Adipocyte (in vitro differentiated cells): ENCODE measurements around the gene MRPL46.

Source experiments
- DNase-seq: peaks from one replicate; pipeline ENCODE4 v3.0.0-alpha.2; 2015; ENCODE audit warnings: low read depth
- H3K27me3 ChIP-seq: replicated peaks from 2 replicates; pipeline ENCODE4 v1.7.0; 2013; ENCODE audit warnings: mild to moderate bottlenecking, low read length, moderate library complexity; ENCODE audit not compliant: control insufficient read depth, insufficient read depth
- H3K36me3 ChIP-seq: 2 replicates; pipeline ENCODE4 v1.7.0; 2013; ENCODE audit warnings: low read length, mild to moderate bottlenecking, moderate library complexity; ENCODE audit not compliant: control insufficient read depth, insufficient read depth, severe bottlenecking
- H3K4me1 ChIP-seq: 2 replicates; pipeline ENCODE4 v1.7.0; 2013; ENCODE audit warnings: mild to moderate bottlenecking, low read length, moderate library complexity; ENCODE audit not compliant: control insufficient read depth, insufficient read depth
- H3K4me3 ChIP-seq: 2 replicates; pipeline ENCODE4 v1.7.0; 2013; ENCODE audit warnings: mild to moderate bottlenecking, low read length, moderate library complexity
- H3K9ac ChIP-seq: 2 replicates; pipeline ENCODE4 v1.7.0; 2013; ENCODE audit warnings: mild to moderate bottlenecking, low read length, moderate library complexity
- H3K9me3 ChIP-seq: 2 replicates; pipeline ENCODE4 v1.7.0; 2013; ENCODE audit warnings: mild to moderate bottlenecking, low read length, moderate library complexity; ENCODE audit not compliant: control insufficient read depth

MRPL46 gene

DNA sequence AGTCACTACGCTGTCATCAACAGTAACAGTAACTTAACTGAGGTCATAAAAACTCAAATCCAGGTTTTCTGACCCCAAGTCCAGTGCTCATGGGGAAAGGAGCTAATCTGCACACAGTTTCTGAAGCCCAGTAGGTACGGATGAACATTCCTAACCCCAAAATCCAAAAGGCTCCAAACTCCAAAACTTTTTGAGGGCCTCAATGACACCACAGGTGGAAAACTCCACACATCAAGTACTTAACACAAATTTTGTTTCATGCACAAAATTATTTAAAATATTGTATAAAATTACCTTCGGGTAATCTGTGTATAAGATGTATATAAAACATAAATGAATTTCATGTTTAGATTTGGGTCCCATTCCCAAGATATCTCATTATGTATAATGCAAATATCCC is 10.5 kb downstream of the MRPL46 start:
- Histone ChIP-seq H3K4me3 (no peak overlapping the region), H3K4me1 (peaks cover 32% of the 10 kb centered on the region), H3K27me3 (no peaks in the 10 kb centered on the region), H3K9me3 (no peaks in the 10 kb centered on the region), H3K36me3 (peaks cover 21% of the 10 kb centered on the region), H3K9ac (no peak overlapping the region)
- DNase-seq = no peak

DNA sequence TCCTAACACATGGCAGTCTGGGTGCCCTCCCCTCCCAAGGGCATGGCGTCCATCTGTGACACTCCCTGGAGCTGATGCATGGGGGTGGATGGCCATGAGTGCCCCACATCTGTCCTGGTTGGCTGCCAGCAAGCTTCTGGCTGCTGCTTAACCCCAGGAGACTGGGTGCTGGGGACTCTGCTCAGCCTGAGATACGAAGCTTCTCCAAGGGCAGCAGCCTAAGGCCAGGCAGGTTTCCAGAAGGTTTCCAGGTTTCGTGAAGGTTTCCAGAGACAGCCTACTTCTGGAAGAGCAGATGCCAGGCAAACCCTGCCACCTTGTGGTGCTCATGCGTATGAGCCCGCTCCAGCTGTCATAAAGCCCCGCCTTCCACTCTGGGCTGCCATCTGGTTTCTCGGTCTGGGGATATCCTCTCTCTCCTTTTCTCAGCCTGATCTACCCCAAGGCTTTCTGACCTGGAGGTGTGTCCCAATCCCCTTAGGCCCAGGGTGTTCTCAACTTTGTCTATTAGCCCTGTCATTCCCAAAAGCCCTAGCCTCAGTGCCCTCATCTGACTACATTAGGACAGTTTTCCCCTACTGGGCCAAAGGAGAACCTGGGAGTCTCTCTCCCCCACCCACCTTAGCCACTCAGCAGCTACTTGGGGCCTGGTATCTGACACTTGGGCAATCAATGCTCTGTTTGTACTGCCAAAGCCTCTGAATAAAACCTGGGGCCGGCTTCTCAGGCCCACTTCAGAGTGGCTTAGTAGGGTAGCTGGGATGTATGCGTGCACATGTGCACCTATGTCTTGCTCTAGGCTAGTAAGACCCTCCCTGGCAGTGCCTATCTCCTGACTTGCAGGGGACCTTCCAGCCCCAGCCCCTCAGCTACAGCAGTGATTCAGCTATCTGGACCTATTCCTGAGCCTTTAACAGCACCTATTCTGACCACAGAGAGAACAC is 12.0 kb downstream of the MRPL46 start:
- peaks cover 14% of the 10 kb centered on the region for H3K36me3 ChIP-seq
- H3K9ac ChIP-seq = no peak overlapping the region
- peaks cover 4% of the 10 kb centered on the region for H3K27me3 ChIP-seq
- DNase-seq = peak; percentile 85
- H3K4me1 ChIP-seq = peaks cover 28% of the 10 kb centered on the region
- no peak overlapping the region for H3K4me3 ChIP-seq
- H3K9me3 ChIP-seq = no peaks in the 10 kb centered on the region

GRCh38 chr15:88454236-88454635 is 13.0 kb downstream of the MRPL46 start:
- H3K27me3 ChIP-seq = peaks cover 4% of the 10 kb centered on the region
- peaks cover 28% of the 10 kb centered on the region for H3K4me1 ChIP-seq
- peaks cover 5% of the 10 kb centered on the region for H3K36me3 ChIP-seq
- H3K4me3 ChIP-seq = no peak overlapping the region
- H3K9me3 ChIP-seq = no peaks in the 10 kb centered on the region
- DNase-seq = no peak
- no peak overlapping the region for H3K9ac ChIP-seq

GRCh38 chr15:88453651-88454050 is 13.5 kb downstream of the MRPL46 start:
- H3K36me3 ChIP-seq = no peaks in the 10 kb centered on the region
- H3K9ac ChIP-seq = no peak overlapping the region
- DNase-seq = no peak
- H3K4me1 ChIP-seq = peaks cover 26% of the 10 kb centered on the region
- no peak overlapping the region for H3K4me3 ChIP-seq
- H3K9me3 ChIP-seq = no peaks in the 10 kb centered on the region
- peaks cover 4% of the 10 kb centered on the region for H3K27me3 ChIP-seq

DNA sequence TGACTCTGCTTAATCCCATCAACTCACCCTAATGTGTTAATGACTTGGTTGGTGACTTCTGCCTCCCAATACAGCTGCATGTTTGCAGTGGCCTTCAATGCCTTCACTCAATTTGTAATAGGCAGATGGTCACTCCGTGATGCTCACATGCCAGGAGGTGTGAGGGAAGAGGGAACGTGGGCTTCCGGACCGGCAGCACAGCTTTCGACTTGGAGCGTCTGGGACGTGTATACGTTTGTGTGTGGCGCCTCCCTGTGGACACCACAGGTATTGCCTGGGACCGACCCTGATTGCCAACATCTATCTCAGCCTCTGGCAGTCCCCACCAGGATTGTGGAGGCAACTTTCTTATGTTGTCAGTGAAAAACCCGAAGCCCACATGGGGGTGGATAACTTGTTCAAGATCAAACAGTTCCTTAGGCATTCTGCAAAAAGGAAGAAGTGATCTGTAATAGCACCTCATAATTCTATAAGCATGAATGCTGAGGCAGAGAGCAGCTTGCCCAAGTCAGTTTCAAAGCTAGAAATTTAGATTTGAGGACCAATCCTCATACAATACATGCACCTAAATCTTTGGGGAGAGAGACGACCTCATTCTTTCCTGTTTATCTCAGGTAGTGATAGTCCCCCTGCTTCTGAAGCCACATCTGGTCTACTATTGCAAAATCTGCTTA is 16.9 kb downstream of the MRPL46 start:
- no peak overlapping the region for H3K4me3 ChIP-seq
- H3K9ac ChIP-seq = no peak overlapping the region
- DNase-seq = peak; percentile 80
- H3K4me1 ChIP-seq = peaks cover 9% of the 10 kb centered on the region
- no peaks in the 10 kb centered on the region for H3K36me3 ChIP-seq
- H3K9me3 ChIP-seq = peaks cover 4% of the 10 kb centered on the region
- H3K27me3 ChIP-seq = peaks cover 4% of the 10 kb centered on the region

DNA sequence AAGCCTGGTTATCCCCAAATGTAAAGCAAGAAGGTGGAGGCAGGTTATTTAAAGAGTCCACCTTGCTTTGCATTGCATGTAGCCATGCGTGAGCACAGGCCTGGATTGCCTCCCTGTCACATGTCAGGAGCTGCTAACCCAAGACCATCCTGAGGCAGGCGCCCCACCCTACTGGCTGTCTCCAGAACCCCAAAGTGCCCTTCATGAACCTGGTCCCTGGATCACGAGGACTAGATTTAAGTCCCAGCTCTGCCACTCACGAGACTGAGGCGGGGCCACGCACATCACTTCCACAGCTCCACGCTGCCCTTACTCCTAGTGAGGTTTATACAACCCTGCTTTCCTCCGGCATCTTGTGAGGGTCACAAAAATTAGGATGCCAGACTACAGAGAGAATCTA is 17.6 kb downstream of the MRPL46 start:
- no peak for DNase-seq
- H3K27me3 ChIP-seq = peaks cover 4% of the 10 kb centered on the region
- no peak overlapping the region for H3K9ac ChIP-seq
- H3K4me3 ChIP-seq = no peak overlapping the region
- H3K9me3 ChIP-seq = peaks cover 11% of the 10 kb centered on the region
- H3K36me3 ChIP-seq = no peaks in the 10 kb centered on the region
- peaks cover 2% of the 10 kb centered on the region for H3K4me1 ChIP-seq

GRCh38 chr15:88448991-88449461 is 18.2 kb downstream of the MRPL46 start:
- peaks cover 17% of the 10 kb centered on the region for H3K9me3 ChIP-seq
- H3K9ac ChIP-seq = no peak overlapping the region
- no peaks in the 10 kb centered on the region for H3K36me3 ChIP-seq
- H3K4me3 ChIP-seq = no peak overlapping the region
- peaks cover 4% of the 10 kb centered on the region for H3K27me3 ChIP-seq
- DNase-seq = no peak
- no peaks in the 10 kb centered on the region for H3K4me1 ChIP-seq

GRCh38 chr15:88447741-88448140 is 19.4 kb downstream of the MRPL46 start:
- Histone ChIP-seq H3K9me3 (peaks cover 25% of the 10 kb centered on the region), H3K27me3 (peaks cover 4% of the 10 kb centered on the region)

DNA sequence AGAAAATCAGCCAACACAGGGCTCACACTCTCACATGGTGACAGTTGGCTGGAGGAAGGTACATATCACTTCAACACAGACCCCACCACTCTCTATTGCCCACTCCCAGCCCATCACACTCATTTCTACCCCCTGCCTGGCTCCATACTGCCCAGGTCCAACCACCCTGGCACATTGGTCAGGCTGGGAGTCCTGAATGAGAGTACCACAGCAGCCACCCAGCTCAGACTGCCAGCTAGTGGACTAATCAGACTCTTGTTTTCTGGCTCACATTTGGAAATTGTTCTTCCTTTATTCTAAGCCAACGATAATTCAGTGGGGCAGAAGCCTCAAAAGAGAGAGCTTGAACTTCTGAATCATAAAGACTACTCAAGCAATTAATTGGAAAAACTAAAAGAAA is 20.0 kb downstream of the MRPL46 start:
- peaks cover 4% of the 10 kb centered on the region for H3K27me3 ChIP-seq
- no peaks in the 10 kb centered on the region for H3K4me1 ChIP-seq
- no peak overlapping the region for H3K4me3 ChIP-seq
- peaks cover 25% of the 10 kb centered on the region for H3K9me3 ChIP-seq
- H3K9ac ChIP-seq = no peak overlapping the region
- no peak for DNase-seq
- no peaks in the 10 kb centered on the region for H3K36me3 ChIP-seq

More at GRCh38 chr15:88447741-88448140, 19.4 kb downstream of the MRPL46 start:
- no peak overlapping the region for H3K9ac ChIP-seq
- H3K4me1 ChIP-seq = no peaks in the 10 kb centered on the region
- H3K4me3 ChIP-seq = no peak overlapping the region
- DNase-seq = no peak
- no peaks in the 10 kb centered on the region for H3K36me3 ChIP-seq

- Histone ChIP-seq H3K9me3 (peaks cover 25% of the 10 kb centered on the region), H3K9ac (no peak overlapping the region), H3K4me1 (no peaks in the 10 kb centered on the region), H3K27me3 (no peaks in the 10 kb centered on the region), H3K4me3 (no peak overlapping the region), H3K36me3 (no peaks in the 10 kb centered on the region)
- DNase-seq = no peak
Observed at GRCh38 chr15:88441076-88441730, 26.0 kb downstream of the MRPL46 start.

GRCh38 chr15:88440021-88440420 is 27.2 kb downstream of the MRPL46 start:
- H3K9me3 ChIP-seq = peaks cover 19% of the 10 kb centered on the region
- no peak overlapping the region for H3K4me3 ChIP-seq
- DNase-seq = no peak
- H3K27me3 ChIP-seq = no peaks in the 10 kb centered on the region
- no peak overlapping the region for H3K9ac ChIP-seq
- no peaks in the 10 kb centered on the region for H3K36me3 ChIP-seq
- H3K4me1 ChIP-seq = no peaks in the 10 kb centered on the region
